GM13977 (cell line): ENCODE results near the gene NXF3.
"Not testable (repeated sequence)": the region's sequence is repeated elsewhere in the genome, so short reads cannot be mapped to it uniquely, and the experiment has no call there.

Experiments used
- DNase-seq: peaks from one replicate; pipeline ENCODE4 v3.0.0; 2012; ENCODE audit warnings: low spot score
- CTCF ChIP-seq: IDR thresholded peaks from 2 replicates; pipeline ENCODE4 v1.5.1; 2012; ENCODE audit warnings: mild to moderate bottlenecking, control low read depth; ENCODE audit not compliant: insufficient read depth; ENCODE audit errors: extremely low read depth, missing control alignments
- in situ Hi-C: fragments of 300-500 bp; cut with MboI; formaldehyde crosslinking; loops from one replicate; pipeline ENCODE4 v1.12.0; 2022; ENCODE audit warnings: low sequenced_read_pairs, low pct_unique_long_range_greater_than_20kb, mixed read lengths, inconsistent platforms; ENCODE audit not compliant: unreplicated experiment

The NXF3 gene

GRCh38 chrX:103063918-103064434 is 29.0 kb downstream of the NXF3 start, which contains the start of gene BEX1:
Gene BEX1, minus strand, starts transcription at chrX:103064171. Its CDS starts 897 bp downstream, at chrX:103063274.
- DNase-seq = peak; percentile 2
- in situ Hi-C loops = no loop called here
- TF ChIP-seq CTCF = no peak

- in situ Hi-C loops = no loop called here
- peak; percentile 9 for DNase-seq
These were observed 29.6 kb downstream of the NXF3 start for GRCh38 chrX:103063191-103063845.

GRCh38 chrX:103061486-103061885 is 31.5 kb downstream of the NXF3 start:
- TF ChIP-seq CTCF = no peak
- peak; percentile 2 for DNase-seq
- in situ Hi-C loops = no loop called here

More at GRCh38 chrX:103063191-103063845, 29.6 kb downstream of the NXF3 start:
- no peak for TF ChIP-seq CTCF

GRCh38 chrX:103056902-103057301 is 36.0 kb downstream of the NXF3 start:
- in situ Hi-C loops = no loop called here
- no peak for DNase-seq
- no peak for TF ChIP-seq CTCF

GRCh38 chrX:103052625-103053024 is 40.3 kb downstream of the NXF3 start:
- in situ Hi-C loops = no loop called here
- no peak for DNase-seq
- no peak for TF ChIP-seq CTCF

- DNase-seq = no peak
- in situ Hi-C loops = no loop called here
- TF ChIP-seq CTCF = no peak
These were observed 41.6 kb downstream of the NXF3 start for GRCh38 chrX:103051260-103051789.

- DNase-seq, in situ Hi-C loops: not testable (repeated sequence)
These were observed 59.6 kb downstream of the NXF3 start for GRCh38 chrX:103033371-103033770.
